Endothelial cell of umbilical vein (primary cell): ENCODE results near the gene INSRR.

Experiments used
- MYC ChIP-seq: IDR thresholded peaks from one replicate; pipeline ENCODE4 v1.6.1; 2011; ENCODE audit warnings: mild to moderate bottlenecking, low read depth, low read length
- POLR2A ChIP-seq: IDR thresholded peaks from 2 replicates; pipeline ENCODE4 v1.6.1; 2012; ENCODE audit warnings: low read depth, mild to moderate bottlenecking, control low read depth, low read length
- TF ChIP-seq, protein P1 (sequence below), 2 donors: IDR thresholded peaks; 1 replicate in 1 of 2; 2 replicates in 1 of 2; pipeline ENCODE4 v1.5.1; 2011; ENCODE audit warnings: low read length in 2 of 2, mild to moderate bottlenecking in 2 of 2, moderate library complexity in 2 of 2, control low read depth in 1 of 2, inconsistent platforms in 1 of 2, low read depth in 1 of 2; ENCODE audit not compliant: insufficient read depth in 1 of 2; ENCODE audit errors: extremely low read depth in 1 of 2

- TF ChIP-seq POLR2A (no peak), MYC (no peak)
- TF ChIP-seq, protein P1, sequence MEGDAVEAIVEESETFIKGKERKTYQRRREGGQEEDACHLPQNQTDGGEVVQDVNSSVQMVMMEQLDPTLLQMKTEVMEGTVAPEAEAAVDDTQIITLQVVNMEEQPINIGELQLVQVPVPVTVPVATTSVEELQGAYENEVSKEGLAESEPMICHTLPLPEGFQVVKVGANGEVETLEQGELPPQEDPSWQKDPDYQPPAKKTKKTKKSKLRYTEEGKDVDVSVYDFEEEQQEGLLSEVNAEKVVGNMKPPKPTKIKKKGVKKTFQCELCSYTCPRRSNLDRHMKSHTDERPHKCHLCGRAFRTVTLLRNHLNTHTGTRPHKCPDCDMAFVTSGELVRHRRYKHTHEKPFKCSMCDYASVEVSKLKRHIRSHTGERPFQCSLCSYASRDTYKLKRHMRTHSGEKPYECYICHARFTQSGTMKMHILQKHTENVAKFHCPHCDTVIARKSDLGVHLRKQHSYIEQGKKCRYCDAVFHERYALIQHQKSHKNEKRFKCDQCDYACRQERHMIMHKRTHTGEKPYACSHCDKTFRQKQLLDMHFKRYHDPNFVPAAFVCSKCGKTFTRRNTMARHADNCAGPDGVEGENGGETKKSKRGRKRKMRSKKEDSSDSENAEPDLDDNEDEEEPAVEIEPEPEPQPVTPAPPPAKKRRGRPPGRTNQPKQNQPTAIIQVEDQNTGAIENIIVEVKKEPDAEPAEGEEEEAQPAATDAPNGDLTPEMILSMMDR (IDR thresholded peaks at IDR 0.05; ENCODE audit: extremely low read depth in 1 of 2, insufficient read depth in 1 of 2, low read depth in 1 of 2, low read length in 2 of 2), result no peak
These were observed 9.4 kb upstream of the INSRR start for GRCh38 chr1:156868341-156868740.
